Left lung (tissue), 10 donors: Measurements from ENCODE around the gene HOXA2. TPM values are rescaled to one million over a fixed set of nuclear protein-coding genes. Genes with fewer than 3 reads are reported as not detected.

ENCODE experiments used
- ATAC-seq: fragments of 200-7000 bp; cut with Tn5 transposase; one replicate; pipeline ENCODE4 v1.9.1; 2020; ENCODE audit warnings: moderate library complexity
- DNase-seq, 4 donors: peaks; one replicate each; pipeline ENCODE4 v3.0.0-alpha.2; 2013 to 2020
- H3K27ac ChIP-seq, 2 donors: fragments of 200-600 bp; sonication (generic) in 1 of 2; one replicate each; pipeline versions ENCODE4 v1.5.0 to v1.8.0; 2020 to 2021
- H3K27me3 ChIP-seq, 2 donors: fragments of 200-600 bp; sonication (generic) in 1 of 2; one replicate each; pipeline versions ENCODE4 v1.5.0 to v1.8.0; 2020 to 2021
- H3K36me3 ChIP-seq, 2 donors: fragments of 200-600 bp; sonication (generic) in 1 of 2; one replicate each; pipeline versions ENCODE4 v1.5.0 to v1.8.0; 2020 to 2021
- H3K4me1 ChIP-seq, 2 donors: fragments of 200-600 bp; one replicate each; pipeline ENCODE4 v1.8.0; 2021
- H3K4me3 ChIP-seq, 2 donors: fragments of 200-600 bp; sonication (generic) in 1 of 2; one replicate each; pipeline versions ENCODE4 v1.5.0 to v1.8.0; 2020 to 2021; ENCODE audit warnings: mild to moderate bottlenecking in 1 of 2
- H3K9me3 ChIP-seq, 2 donors: fragments of 200-600 bp; sonication (generic) in 1 of 2; one replicate each; pipeline versions ENCODE4 v1.5.0 to v1.8.0; 2020 to 2021
- CTCF ChIP-seq, 2 donors: fragments of 200-600 bp; sonication (generic) in 1 of 2; IDR thresholded peaks; one replicate each; pipeline versions ENCODE4 v1.5.0 to v1.8.0; 2021; ENCODE audit warnings: antibody characterized with exemption in 2 of 2
- intact Hi-C, 2 donors: fragments of 100-400 bp; cut with DNase I; formaldehyde crosslinking; loops; one replicate each; pipeline versions ENCODE4 v1.11.2 to v1.14.2; 2022
- polyA plus RNA-seq, 6 donors: library from polyadenylated mRNA; unstranded; fragments of 120-200 nt; gene quantifications; one replicate each; pipeline ENCODE4 v1.2.1, GENCODE V29; 2013; ENCODE audit not compliant: insufficient read length in 6 of 6
- total RNA-seq, 2 donors: library from RNA; stranded (reverse); fragmentation: NEBNext Ultra II Directional; extraction: Animal tissue kit (Norgen Biotek cat#: 25700); gene quantifications; one replicate each; pipeline ENCODE4 v1.2.1, GENCODE V29; 2021
- donor health status: DM: no; HTN: yes; CAD: no.
- donor health status: DM: no; HTN: no; CAD: no.

The HOXA2 gene
- total and polyA plus RNA-seq, 8 donors = 0.61 to 19.6 (median 17.6) TPM

DNA sequence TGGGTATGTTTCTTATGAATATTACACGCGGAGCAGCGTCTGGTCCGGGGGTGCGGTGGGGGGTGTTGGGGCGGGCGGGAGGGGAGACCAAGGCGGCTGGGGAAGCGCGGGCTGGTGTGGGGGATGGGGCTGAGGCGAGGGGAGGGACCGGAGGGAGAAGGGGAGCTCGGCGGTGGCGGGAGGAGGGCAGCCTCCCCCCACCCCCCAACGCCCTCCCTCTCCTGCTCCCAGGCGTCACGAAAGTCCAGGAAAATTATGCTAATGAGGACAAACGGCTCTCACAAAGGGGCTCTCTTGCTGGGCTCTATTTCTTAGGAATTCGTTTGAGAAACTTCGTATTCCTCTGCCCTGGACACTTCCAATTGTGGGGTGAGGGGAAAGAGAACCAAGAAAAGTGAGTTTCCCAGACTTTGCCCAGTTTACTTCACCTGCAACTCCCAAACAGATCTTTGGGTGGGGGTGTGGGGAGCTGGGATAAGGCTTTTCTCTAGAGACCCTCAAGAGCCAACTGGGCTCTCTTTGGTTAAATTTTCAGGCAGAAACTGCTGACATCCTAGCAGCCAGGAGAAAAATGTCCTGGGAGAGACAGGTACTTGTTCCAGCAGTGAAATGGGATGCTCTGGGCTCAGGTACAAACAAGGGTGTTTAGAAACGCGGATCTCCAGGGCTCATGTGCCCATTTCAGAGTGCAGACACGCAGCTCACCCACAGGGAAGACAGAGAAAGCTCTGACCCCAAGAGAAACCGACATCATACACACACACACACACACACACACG, 11.7 kb upstream of the HOXA2 start:
- TF ChIP-seq CTCF (IDR thresholded peaks at IDR 0.05) = no peak
- peak overlapping the region; percentile 71 to 90 for H3K27ac ChIP-seq
- H3K4me3 ChIP-seq = peak overlapping the region; percentile 32 to 42
- H3K4me1 ChIP-seq = peaks cover 0 to 5% of the 10 kb centered on the region in 2 donors
- intact Hi-C loops = no loop called here
- ATAC-seq (peak; percentile 42), DNase-seq (peak in 2 of 4 donors; percentile 73 to 90)
- peaks cover 6 to 78% of the 10 kb centered on the region in 2 donors for H3K27me3 ChIP-seq
- H3K36me3 ChIP-seq = no peaks in the 10 kb centered on the region
- no peaks in the 10 kb centered on the region for H3K9me3 ChIP-seq

GRCh38 chr7:27112955-27113949, 10.8 kb upstream of the HOXA2 start:
- peak; percentile 14 for ATAC-seq
- Histone ChIP-seq H3K27ac (peak overlapping the region; percentile 71 to 90), H3K36me3 (no peaks in the 10 kb centered on the region), H3K9me3 (no peaks in the 10 kb centered on the region), H3K4me3 (peak overlapping the region; percentile 32 to 42), H3K4me1 (peaks cover 0 to 5% of the 10 kb centered on the region in 2 donors), H3K27me3 (peaks cover 4 to 77% of the 10 kb centered on the region in 2 donors)
- peak; percentile 52 to 84 (median 76) for DNase-seq
- intact Hi-C loops = no loop called here
- TF ChIP-seq CTCF (IDR thresholded peaks at IDR 0.05) = no peak

GRCh38 chr7:27112361-27112760, 9.9 kb upstream of the HOXA2 start:
- no peak for TF ChIP-seq CTCF (IDR thresholded peaks at IDR 0.05)
- Histone ChIP-seq H3K9me3 (no peaks in the 10 kb centered on the region), H3K36me3 (no peaks in the 10 kb centered on the region), H3K27ac (peak overlapping the region; percentile 71 to 90), H3K4me3 (peak overlapping the region; percentile 32 to 42), H3K27me3 (peaks cover 4 to 77% of the 10 kb centered on the region in 2 donors), H3K4me1 (peaks cover 0 to 5% of the 10 kb centered on the region in 2 donors)
- no peak for ATAC-seq
- intact Hi-C loops = no loop called here
- no peak for DNase-seq

DNA sequence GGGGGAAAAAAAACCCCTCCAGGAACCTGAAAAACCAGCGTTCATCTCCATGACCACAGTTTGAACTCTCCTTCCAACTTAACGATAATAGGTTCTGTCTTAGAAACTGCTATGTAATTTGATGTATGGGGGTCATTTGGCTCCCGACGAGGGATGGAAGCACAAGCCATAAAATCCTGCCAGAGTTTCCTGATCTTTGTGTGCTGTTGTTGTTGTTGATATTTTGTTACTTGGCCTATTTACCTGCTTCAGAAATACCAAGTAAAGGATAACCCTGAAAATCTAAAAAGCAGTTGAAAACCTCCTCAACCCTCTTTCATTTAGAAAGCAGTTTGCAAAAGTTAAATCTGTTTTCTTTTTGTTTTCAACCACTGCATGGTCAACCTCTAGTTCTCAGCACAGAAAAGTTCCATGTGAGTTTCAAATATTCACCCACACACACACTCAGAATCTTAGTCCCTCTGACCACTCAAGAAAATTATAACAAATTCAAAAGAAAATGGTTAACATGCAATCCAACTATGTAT, 9.3 kb upstream of the HOXA2 start:
- Histone ChIP-seq H3K9me3 (no peaks in the 10 kb centered on the region), H3K27me3 (peaks cover 4 to 77% of the 10 kb centered on the region in 2 donors), H3K4me3 (peak overlapping the region in 1 of 2 donors; percentile 42), H3K36me3 (no peaks in the 10 kb centered on the region), H3K4me1 (peaks cover 2 to 5% of the 10 kb centered on the region in 2 donors), H3K27ac (peak overlapping the region; percentile 25 to 90)
- intact Hi-C loops = no loop called here
- no peak for ATAC-seq
- no peak for TF ChIP-seq CTCF (IDR thresholded peaks at IDR 0.05)
- DNase-seq = no peak
